H9 (cell line): Measurements from ENCODE around the gene PET100. TPM values are rescaled to one million over a fixed set of nuclear protein-coding genes. Genes with fewer than 3 reads are reported as not detected.

Source experiments
- DNase-seq: peaks from one replicate; pipeline ENCODE4 v3.0.0-alpha.2; 2017
- H2AFZ ChIP-seq: one replicate; pipeline ENCODE4 v1.6.1; 2013; ENCODE audit warnings: mild to moderate bottlenecking, low read length, control low read depth, moderate library complexity
- H2AK5ac ChIP-seq: 2 replicates; pipeline ENCODE4 v1.6.1; 2013; ENCODE audit warnings: low read length, control low read depth, mixed read lengths; ENCODE audit not compliant: insufficient read length
- H2BK120ac ChIP-seq: one replicate; pipeline ENCODE4 v1.6.1; 2013; ENCODE audit warnings: low read depth, mild to moderate bottlenecking, low read length, control low read depth, inconsistent platforms; ENCODE audit not compliant: poor library complexity, severe bottlenecking
- H2BK12ac ChIP-seq: 2 replicates; pipeline ENCODE4 v1.6.1; 2013; ENCODE audit warnings: low read length, control low read depth, mixed read lengths, low read depth; ENCODE audit not compliant: insufficient read length
- H2BK15ac ChIP-seq: 2 replicates; pipeline ENCODE4 v1.6.1; 2013; ENCODE audit warnings: low read depth, low read length, control low read depth
- H2BK20ac ChIP-seq: one replicate; pipeline ENCODE4 v1.6.1; 2013; ENCODE audit warnings: low read depth, mild to moderate bottlenecking, low read length, control low read depth, inconsistent platforms; ENCODE audit not compliant: poor library complexity, severe bottlenecking
- H2BK5ac ChIP-seq: 2 replicates; pipeline ENCODE4 v1.6.1; 2013; ENCODE audit warnings: low read length, control low read depth, mixed read lengths; ENCODE audit not compliant: insufficient read length
- H3K14ac ChIP-seq: 2 replicates; pipeline ENCODE4 v1.6.1; 2013; ENCODE audit warnings: low read length, control low read depth; ENCODE audit not compliant: insufficient read depth
- H3K18ac ChIP-seq: 2 replicates; pipeline ENCODE4 v1.6.1; 2013; ENCODE audit warnings: low read depth, mild to moderate bottlenecking, mixed read lengths, low read length, control low read depth; ENCODE audit not compliant: insufficient read length
- H3K23ac ChIP-seq: 2 replicates; pipeline ENCODE4 v1.6.1; 2013; ENCODE audit warnings: low read length, control low read depth, mixed read lengths, low read depth; ENCODE audit not compliant: insufficient read length
- H3K23me2 ChIP-seq: 2 replicates; pipeline ENCODE4 v1.6.1; 2013; ENCODE audit warnings: low read depth, mild to moderate bottlenecking, mixed read lengths, low read length, control low read depth; ENCODE audit not compliant: insufficient read length, poor library complexity, severe bottlenecking
- H3K27ac ChIP-seq: 2 replicates; pipeline ENCODE4 v1.5.1; 2013; ENCODE audit warnings: low read length, control low read depth, mixed read lengths, low read depth; ENCODE audit not compliant: insufficient read length
- H3K27me3 ChIP-seq: 2 replicates; pipeline ENCODE4 v1.6.1; 2013; ENCODE audit warnings: low read length, control low read depth, inconsistent platforms; ENCODE audit not compliant: insufficient read depth
- H3K4ac ChIP-seq: 2 replicates; pipeline ENCODE4 v1.6.1; 2013; ENCODE audit warnings: low read depth, mild to moderate bottlenecking, control low read depth, inconsistent platforms, low read length, moderate library complexity
- H3K4me1 ChIP-seq: 2 replicates; pipeline ENCODE4 v1.6.1; 2013; ENCODE audit warnings: low read length, control low read depth, inconsistent platforms; ENCODE audit not compliant: insufficient read depth
- H3K4me2 ChIP-seq: 2 replicates; pipeline ENCODE4 v1.6.1; 2013; ENCODE audit warnings: low read length, control low read depth, mixed read lengths; ENCODE audit not compliant: insufficient read length, insufficient read depth
- H3K56ac ChIP-seq: 2 replicates; pipeline ENCODE4 v1.6.1; 2013; ENCODE audit warnings: low read depth, mild to moderate bottlenecking, mixed read lengths, low read length, control low read depth; ENCODE audit not compliant: insufficient read length
- H3K79me1 ChIP-seq: 2 replicates; pipeline ENCODE4 v1.6.1; 2013; ENCODE audit warnings: low read depth, mild to moderate bottlenecking, moderate library complexity, low read length, control low read depth, inconsistent platforms; ENCODE audit not compliant: insufficient read depth, poor library complexity, severe bottlenecking
- H3K79me2 ChIP-seq: 2 replicates; pipeline ENCODE4 v1.6.1; 2013; ENCODE audit warnings: low read length, control low read depth, inconsistent platforms; ENCODE audit not compliant: insufficient read depth
- H3K9ac ChIP-seq: 2 replicates; pipeline ENCODE4 v1.6.1; 2013; ENCODE audit warnings: low read length, control low read depth, mixed read lengths; ENCODE audit not compliant: insufficient read length; ENCODE audit errors: extremely low read depth
- H3K9me3 ChIP-seq: one replicate; pipeline ENCODE4 v1.6.1; 2013; ENCODE audit warnings: low read depth, low read length, inconsistent platforms; ENCODE audit not compliant: control insufficient read depth
- H3T11ph ChIP-seq: one replicate; pipeline ENCODE4 v1.6.1; 2013; ENCODE audit warnings: mild to moderate bottlenecking, low read length, control low read depth, inconsistent platforms
- H4K20me1 ChIP-seq: one replicate; pipeline ENCODE4 v1.6.1; 2013; ENCODE audit not compliant: control insufficient read depth, insufficient read length, insufficient read depth
- H4K5ac ChIP-seq: 2 replicates; pipeline ENCODE4 v1.6.1; 2013; ENCODE audit warnings: low read depth, mild to moderate bottlenecking, mixed read lengths, low read length, control low read depth; ENCODE audit not compliant: insufficient read length
- H4K8ac ChIP-seq: replicated peaks from 2 replicates; pipeline ENCODE4 v1.6.1; 2013; ENCODE audit warnings: low read length, control low read depth, mixed read lengths, low read depth; ENCODE audit not compliant: insufficient read length
- H4K91ac ChIP-seq: 2 replicates; pipeline ENCODE4 v1.6.1; 2013; ENCODE audit warnings: low read depth, mild to moderate bottlenecking, moderate library complexity, mixed read lengths, low read length, control low read depth; ENCODE audit not compliant: insufficient read length
- H3K27ac Mint-ChIP-seq, 3 experiments: 2 replicates in 2 of 3; 3 replicates in 1 of 3; pipeline ENCODE4 v1.8.0; 2020 to 2021; ENCODE audit warnings: mixed read lengths in 3 of 3, mild to moderate bottlenecking in 1 of 3, moderate library complexity in 1 of 3
- H3K27me3 Mint-ChIP-seq: 2 replicates; pipeline ENCODE4 v1.8.0; 2021; ENCODE audit warnings: low read depth, mild to moderate bottlenecking, moderate library complexity, mixed read lengths
- H3K36me3 Mint-ChIP-seq, 3 experiments: 2 replicates in 2 of 3; 3 replicates in 1 of 3; pipeline ENCODE4 v1.8.0; 2020 to 2021; ENCODE audit warnings: low read depth in 3 of 3, mixed read lengths in 3 of 3; ENCODE audit not compliant: insufficient read depth in 1 of 3
- H3K4me1 Mint-ChIP-seq, 2 experiments: 2 replicates each; pipeline ENCODE4 v1.8.0; 2020; ENCODE audit warnings: mixed read lengths in 2 of 2
- H3K4me3 Mint-ChIP-seq, 2 experiments: 2 replicates in 1 of 2; 3 replicates in 1 of 2; pipeline ENCODE4 v1.8.0; 2020 to 2021; ENCODE audit warnings: mild to moderate bottlenecking in 2 of 2, mixed read lengths in 2 of 2, moderate library complexity in 1 of 2
- H3K9me3 Mint-ChIP-seq, 2 experiments: 2 replicates in 1 of 2; 3 replicates in 1 of 2; pipeline ENCODE4 v1.8.0; 2020; ENCODE audit warnings: mild to moderate bottlenecking in 2 of 2, mixed read lengths in 2 of 2, moderate library complexity in 1 of 2
- WGBS: extraction: QIAGEN DNeasy Blood & Tissue Kit; methylation state at CpG from one replicate; pipeline ENCODE4 v1.1.7; 2013; ENCODE audit warnings: missing lambda C conversion rate, low lambda C conversion rate, mixed read lengths; ENCODE audit not compliant: insufficient read length; ENCODE audit errors: extremely low coverage; 5-methylcytosine and 5-hydroxymethylcytosine counted together
- total RNA-seq: library from RNA; stranded (reverse); gene quantifications from 2 replicates; pipeline ENCODE4 v1.2.1, GENCODE V29; 2021
- TF ChIP-seq, protein P1 (sequence below): fragments of 200-600 bp; sonication (generic); conservative IDR thresholded peaks from 3 replicates; pipeline ENCODE4 v1.8.0; 2021; ENCODE audit warnings: antibody characterized with exemption, mild to moderate bottlenecking

The PET100 gene
- total RNA-seq, 1 experiment from 2014 or later: 129 TPM

DNA sequence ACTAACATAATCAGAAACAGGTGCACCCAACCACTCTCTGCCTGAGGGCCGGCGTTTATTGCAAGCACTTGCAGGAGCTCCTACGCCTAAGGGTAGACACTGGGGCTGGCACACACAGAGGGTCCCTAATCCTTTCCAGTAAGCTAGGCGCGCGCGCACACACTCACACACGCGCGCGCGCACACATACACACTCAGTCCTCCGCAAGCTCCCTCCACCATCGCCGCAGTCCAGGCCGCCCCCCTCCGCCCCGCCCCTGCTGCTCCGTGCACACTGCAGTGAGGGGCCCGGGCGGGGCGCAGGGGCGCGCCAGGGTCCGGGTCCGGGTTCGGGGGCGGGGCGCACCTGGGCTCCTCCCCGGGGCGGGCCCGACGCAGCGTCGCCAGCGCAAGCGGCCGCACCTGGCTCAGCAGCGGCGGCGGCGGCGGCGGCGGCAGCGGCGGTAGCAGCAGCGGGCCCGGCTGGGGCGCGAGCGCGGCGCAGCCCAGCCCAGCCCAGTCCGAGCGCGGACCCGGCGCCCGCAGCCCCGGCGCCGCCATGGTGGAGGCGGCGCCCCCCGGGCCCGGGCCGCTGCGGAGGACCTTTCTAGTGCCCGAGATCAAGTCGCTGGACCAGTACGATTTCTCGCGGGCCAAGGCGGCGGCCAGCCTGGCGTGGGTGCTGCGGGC is 34.0 kb upstream of the PET100 start, which contains the start of gene CAMSAP3:
TSS of gene CAMSAP3 (plus strand) at position 398 of the 668 bp plus-strand sequence. CDS start at position 538, 140 bp downstream.
- TF ChIP-seq, protein P1, sequence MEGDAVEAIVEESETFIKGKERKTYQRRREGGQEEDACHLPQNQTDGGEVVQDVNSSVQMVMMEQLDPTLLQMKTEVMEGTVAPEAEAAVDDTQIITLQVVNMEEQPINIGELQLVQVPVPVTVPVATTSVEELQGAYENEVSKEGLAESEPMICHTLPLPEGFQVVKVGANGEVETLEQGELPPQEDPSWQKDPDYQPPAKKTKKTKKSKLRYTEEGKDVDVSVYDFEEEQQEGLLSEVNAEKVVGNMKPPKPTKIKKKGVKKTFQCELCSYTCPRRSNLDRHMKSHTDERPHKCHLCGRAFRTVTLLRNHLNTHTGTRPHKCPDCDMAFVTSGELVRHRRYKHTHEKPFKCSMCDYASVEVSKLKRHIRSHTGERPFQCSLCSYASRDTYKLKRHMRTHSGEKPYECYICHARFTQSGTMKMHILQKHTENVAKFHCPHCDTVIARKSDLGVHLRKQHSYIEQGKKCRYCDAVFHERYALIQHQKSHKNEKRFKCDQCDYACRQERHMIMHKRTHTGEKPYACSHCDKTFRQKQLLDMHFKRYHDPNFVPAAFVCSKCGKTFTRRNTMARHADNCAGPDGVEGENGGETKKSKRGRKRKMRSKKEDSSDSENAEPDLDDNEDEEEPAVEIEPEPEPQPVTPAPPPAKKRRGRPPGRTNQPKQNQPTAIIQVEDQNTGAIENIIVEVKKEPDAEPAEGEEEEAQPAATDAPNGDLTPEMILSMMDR: no peak
- no peak within 1 kb of the TSS for H3K4ac ChIP-seq
- peaks cover 9% of the 10 kb centered on the region for H3K23me2 ChIP-seq
- peak; percentile 86 for DNase-seq
- H3K56ac ChIP-seq: no peak within 1 kb of the TSS
- peak within 1 kb of the TSS; percentile 80 to 86 for H3K4me3 Mint-ChIP-seq
- H2AFZ ChIP-seq: no peak within 1 kb of the TSS
- H3K18ac ChIP-seq: no peak within 1 kb of the TSS
- H3T11ph ChIP-seq: no peak within 1 kb of the TSS
- no peak within 1 kb of the TSS for H2AK5ac ChIP-seq
- H4K91ac ChIP-seq: no peak within 1 kb of the TSS
- H4K20me1 ChIP-seq: no peaks in the 10 kb centered on the region
- no peak within 1 kb of the TSS for H4K8ac ChIP-seq
- no peak within 1 kb of the TSS for H2BK15ac ChIP-seq
- H3K36me3 Mint-ChIP-seq: peaks cover 3 to 16% (median 12%) of the 10 kb centered on the region in 3 experiments; a peak in 4 of 7 replicates
- H3K79me2 ChIP-seq: no peaks in the 10 kb centered on the region; the same call in 1 of the 2 replicates
- no peak within 1 kb of the TSS for H2BK12ac ChIP-seq
- no peak within 1 kb of the TSS for H3K27ac ChIP-seq
- H3K9ac ChIP-seq: peak within 1 kb of the TSS; percentile 33
- H3K23ac ChIP-seq: no peak within 1 kb of the TSS
- no peaks in the 10 kb centered on the region; the same call in 1 of the 2 replicates for H3K4me1 ChIP-seq
- H3K4me1 Mint-ChIP-seq: peaks cover 16 to 18% of the 10 kb centered on the region in 2 experiments
- 0 out of 2 replicates have a peak within 1 kb of the TSS, but pooled peaks have one; percentile 46 for H3K14ac ChIP-seq
- no peak within 1 kb of the TSS for H3K27ac Mint-ChIP-seq
- H4K5ac ChIP-seq: no peak within 1 kb of the TSS
- peaks cover 3% of the 10 kb centered on the region for H3K79me1 ChIP-seq
- no CpG with 5 or more reads among the region's 78 CpGs for WGBS
- no peaks in the 10 kb centered on the region for H3K9me3 ChIP-seq
- no peak within 1 kb of the TSS for H2BK20ac ChIP-seq
- peak within 1 kb of the TSS; percentile 67 for H3K4me2 ChIP-seq
- no peak within 1 kb of the TSS for H2BK5ac ChIP-seq
- no peak within 1 kb of the TSS for H2BK120ac ChIP-seq
- peaks cover 25% of the 10 kb centered on the region for H3K27me3 Mint-ChIP-seq
- no peaks in the 10 kb centered on the region for H3K27me3 ChIP-seq
- H3K9me3 Mint-ChIP-seq: no peaks in the 10 kb centered on the region
